ENCODE data around the gene ADCY7.
A peak's percentile ranks its signal among the peaks of the same experiment; 100 is the strongest.

Gene ADCY7

GRCh38 chr16:50245417-50246298 is 20.7 kb upstream of the ADCY7 start:
- TF ChIP-seq ZNF70 (CRISPR knock-in tag; IDR thresholded peaks at IDR 0.05) = no peak
- TF ChIP-seq ISL1 (CRISPR knock-in tag; IDR thresholded peaks at IDR 0.05) = no peak
- no peak for TF ChIP-seq CSDC2 (CRISPR knock-in tag; IDR thresholded peaks at IDR 0.05)
- no peak for TF ChIP-seq CREB5 (CRISPR knock-in tag; IDR thresholded peaks at IDR 0.05; ENCODE audit: low read depth)
- no peak for TF ChIP-seq ZC3H10 (CRISPR knock-in tag; IDR thresholded peaks at IDR 0.05)
- ATAC-seq = peak; percentile 71

GRCh38 chr16:50246299-50247122 is 19.8 kb upstream of the ADCY7 start:
- no peak for TF ChIP-seq CSDC2 (CRISPR knock-in tag; IDR thresholded peaks at IDR 0.05)
- ATAC-seq = peak; percentile 59

GRCh38 chr16:50247123-50247905 is 19.0 kb upstream of the ADCY7 start:
- ATAC-seq = no peak
- no peak for TF ChIP-seq BACH2 (CRISPR knock-in tag; IDR thresholded peaks at IDR 0.05; ENCODE audit: borderline replicate concordance)
- TF ChIP-seq PPARA (CRISPR knock-in tag; IDR thresholded peaks at IDR 0.05; ENCODE audit: borderline replicate concordance) = no peak
- TF ChIP-seq ZC3H10 (CRISPR knock-in tag; IDR thresholded peaks at IDR 0.05) = no peak
- no peak for TF ChIP-seq SNAI2 (CRISPR knock-in tag; IDR thresholded peaks at IDR 0.05)
- TF ChIP-seq POU6F1 (CRISPR knock-in tag; IDR thresholded peaks at IDR 0.05; ENCODE audit: borderline replicate concordance, low read depth) = no peak
- TF ChIP-seq ZFP30 (CRISPR knock-in tag; IDR thresholded peaks at IDR 0.05) = no peak
- no peak for TF ChIP-seq ZNF8 (CRISPR knock-in tag; IDR thresholded peaks at IDR 0.05)
- no peak for TF ChIP-seq ISL1 (CRISPR knock-in tag; IDR thresholded peaks at IDR 0.05)
- TF ChIP-seq GLIS3 (CRISPR knock-in tag; IDR thresholded peaks at IDR 0.05) = no peak
- no peak for TF ChIP-seq ZNF565 (CRISPR knock-in tag; conservative IDR thresholded peaks at IDR 0.05; ENCODE audit: low read depth)
- TF ChIP-seq ARNTL (CRISPR knock-in tag; IDR thresholded peaks at IDR 0.05; ENCODE audit: borderline replicate concordance, low read depth) = no peak
- no peak for TF ChIP-seq PATZ1 (CRISPR knock-in tag; IDR thresholded peaks at IDR 0.05; ENCODE audit: borderline replicate concordance)
- no peak for TF ChIP-seq ESRRG (CRISPR knock-in tag; IDR thresholded peaks at IDR 0.05)
- no peak for TF ChIP-seq ZNF70 (CRISPR knock-in tag; IDR thresholded peaks at IDR 0.05)
- TF ChIP-seq RARB (CRISPR knock-in tag; IDR thresholded peaks at IDR 0.05) = no peak
- no peak for TF ChIP-seq ZFP3 (CRISPR knock-in tag; IDR thresholded peaks at IDR 0.05)
- no peak for TF ChIP-seq OSR1 (CRISPR knock-in tag; IDR thresholded peaks at IDR 0.05)
- TF ChIP-seq TCF4 (CRISPR knock-in tag; IDR thresholded peaks at IDR 0.05; ENCODE audit: borderline replicate concordance) = no peak
- no peak for TF ChIP-seq CSDC2 (CRISPR knock-in tag; IDR thresholded peaks at IDR 0.05)
- no peak for TF ChIP-seq CREB5 (CRISPR knock-in tag; IDR thresholded peaks at IDR 0.05; ENCODE audit: low read depth)

Data from SK-N-SH treated with all-trans-retinoic acid at 6 μM for 48 hours (cell line).